Measurements from ENCODE around the gene UXS1.
A peak's percentile ranks its signal among the peaks of the same experiment; 100 is the strongest.
"Not testable (repeated sequence)": the region's sequence is repeated elsewhere in the genome, so short reads cannot be mapped to it uniquely, and the experiment has no call there.

The UXS1 gene

GRCh38 chr2:106193977-106194778 lies at the start of gene UXS1:
Gene UXS1 (minus strand): TSS chr2:106194301. CDS start chr2:106194241, 60 bp downstream.
- peak; percentile 88 for DNase-seq

- not testable (repeated sequence) for DNase-seq
Observed at GRCh38 chr2:106239491-106239890, 45.4 kb upstream of the UXS1 start.

- DNase-seq = not testable (repeated sequence)
Observed at GRCh38 chr2:106235392-106235791, 41.3 kb upstream of the UXS1 start.

- DNase-seq = no peak
Observed at GRCh38 chr2:106233350-106233706, 39.2 kb upstream of the UXS1 start.

GRCh38 chr2:106232638-106233349 lies 38.7 kb upstream of the UXS1 start:
- no peak for DNase-seq

- no peak for DNase-seq
Observed at GRCh38 chr2:106223347-106223746, 29.2 kb upstream of the UXS1 start.

- DNase-seq = not testable (repeated sequence)
Observed at GRCh38 chr2:106222057-106222456, 28.0 kb upstream of the UXS1 start.

GRCh38 chr2:106219813-106220212 lies 25.7 kb upstream of the UXS1 start:
- no peak for DNase-seq

- DNase-seq = not testable (repeated sequence)
Observed at GRCh38 chr2:106219157-106219556, 25.1 kb upstream of the UXS1 start.

GRCh38 chr2:106208874-106209273 lies 14.8 kb upstream of the UXS1 start:
- no peak for DNase-seq

- no peak for DNase-seq
Observed at GRCh38 chr2:106208399-106208798, 14.3 kb upstream of the UXS1 start.

- no peak for DNase-seq
Observed at GRCh38 chr2:106207246-106207645, 13.1 kb upstream of the UXS1 start.

GRCh38 chr2:106205488-106205887 lies 11.4 kb upstream of the UXS1 start:
- DNase-seq = no peak

- not testable (repeated sequence) for DNase-seq
Observed at GRCh38 chr2:106204551-106204950, 10.4 kb upstream of the UXS1 start.

- DNase-seq = no peak
Observed at GRCh38 chr2:106201661-106202060, 7.6 kb upstream of the UXS1 start.

- no peak for DNase-seq
Observed at GRCh38 chr2:106197878-106198277, 3.8 kb upstream of the UXS1 start.

GRCh38 chr2:106195981-106196380 lies 1.9 kb upstream of the UXS1 start:
- no peak for DNase-seq

- DNase-seq = no peak
Observed at GRCh38 chr2:106195456-106195855, 1.4 kb upstream of the UXS1 start.

GRCh38 chr2:106193690-106193976 lies 468 bp downstream of the UXS1 start:
- DNase-seq = no peak

GRCh38 chr2:106192752-106193689 lies 1.1 kb downstream of the UXS1 start:
- DNase-seq = no peak

GRCh38 chr2:106191511-106192016 lies 2.5 kb downstream of the UXS1 start:
- no peak for DNase-seq

GRCh38 chr2:106189764-106190468 lies 4.2 kb downstream of the UXS1 start:
- no peak for DNase-seq

GRCh38 chr2:106189325-106189724 lies 4.8 kb downstream of the UXS1 start:
- no peak for DNase-seq

Measured in NCI-H1048 (cell line).